Tibial nerve (tissue), 3 donors: ENCODE results near the gene GPR183.

Experiments
- POLR2A ChIP-seq, 2 donors: fragments of 450-650 bp; IDR thresholded peaks; one replicate each; pipeline ENCODE4 v1.6.1; 2017; ENCODE audit warnings: antibody characterized with exemption in 2 of 2, mild to moderate bottlenecking in 2 of 2, moderate library complexity in 2 of 2
- TF ChIP-seq, protein P1 (sequence below), 5 experiments: fragments of 200-600 bp in 3 of 5; fragments of 450-650 bp in 2 of 5; sonication (generic) in 3 of 5; IDR thresholded peaks; one replicate each; pipeline ENCODE4 v1.5.1; 2016 to 2019; ENCODE audit warnings: antibody characterized with exemption in 5 of 5, mild to moderate bottlenecking in 3 of 5, moderate library complexity in 2 of 5

DNA sequence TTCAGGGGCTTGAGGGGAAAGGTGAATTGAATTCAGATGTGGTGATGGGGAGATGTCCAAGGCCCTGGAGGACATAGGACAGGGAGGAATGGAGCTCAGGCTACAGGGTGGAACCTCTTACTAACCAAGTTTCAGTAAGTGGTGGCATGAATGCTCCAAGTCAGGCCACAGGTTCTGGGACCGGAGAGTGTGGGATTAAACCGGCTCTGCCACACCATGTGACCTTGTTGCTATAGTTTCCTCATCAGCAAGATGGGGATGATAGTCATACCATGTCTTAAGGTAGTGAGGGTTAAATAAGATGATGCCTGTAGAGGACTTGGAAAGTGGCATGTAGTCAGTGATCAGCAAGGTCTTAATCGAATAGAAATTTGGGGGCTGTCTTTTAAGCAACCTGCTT is 16.3 kb downstream of the GPR183 start:
- TF ChIP-seq, protein P1, sequence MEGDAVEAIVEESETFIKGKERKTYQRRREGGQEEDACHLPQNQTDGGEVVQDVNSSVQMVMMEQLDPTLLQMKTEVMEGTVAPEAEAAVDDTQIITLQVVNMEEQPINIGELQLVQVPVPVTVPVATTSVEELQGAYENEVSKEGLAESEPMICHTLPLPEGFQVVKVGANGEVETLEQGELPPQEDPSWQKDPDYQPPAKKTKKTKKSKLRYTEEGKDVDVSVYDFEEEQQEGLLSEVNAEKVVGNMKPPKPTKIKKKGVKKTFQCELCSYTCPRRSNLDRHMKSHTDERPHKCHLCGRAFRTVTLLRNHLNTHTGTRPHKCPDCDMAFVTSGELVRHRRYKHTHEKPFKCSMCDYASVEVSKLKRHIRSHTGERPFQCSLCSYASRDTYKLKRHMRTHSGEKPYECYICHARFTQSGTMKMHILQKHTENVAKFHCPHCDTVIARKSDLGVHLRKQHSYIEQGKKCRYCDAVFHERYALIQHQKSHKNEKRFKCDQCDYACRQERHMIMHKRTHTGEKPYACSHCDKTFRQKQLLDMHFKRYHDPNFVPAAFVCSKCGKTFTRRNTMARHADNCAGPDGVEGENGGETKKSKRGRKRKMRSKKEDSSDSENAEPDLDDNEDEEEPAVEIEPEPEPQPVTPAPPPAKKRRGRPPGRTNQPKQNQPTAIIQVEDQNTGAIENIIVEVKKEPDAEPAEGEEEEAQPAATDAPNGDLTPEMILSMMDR (IDR thresholded peaks at IDR 0.05), result no peak
- no peak for TF ChIP-seq POLR2A (IDR thresholded peaks at IDR 0.05)
